Left hindlimb (tissue), 1 donor: ENCODE data around the gene HYDIN.
A peak's percentile ranks its signal among the peaks of the same experiment; 100 is the strongest.
"Not testable (repeated sequence)": the region's sequence is repeated elsewhere in the genome, so short reads cannot be mapped to it uniquely, and the experiment has no call there.

Experiments
- DNase-seq: peaks from one replicate; pipeline ENCODE4 v3.0.0-alpha.2; 2018

The HYDIN gene

GRCh38 chr16:70822734-70823133 is 407.8 kb downstream of the HYDIN start:
- DNase-seq: not testable (repeated sequence)

DNA sequence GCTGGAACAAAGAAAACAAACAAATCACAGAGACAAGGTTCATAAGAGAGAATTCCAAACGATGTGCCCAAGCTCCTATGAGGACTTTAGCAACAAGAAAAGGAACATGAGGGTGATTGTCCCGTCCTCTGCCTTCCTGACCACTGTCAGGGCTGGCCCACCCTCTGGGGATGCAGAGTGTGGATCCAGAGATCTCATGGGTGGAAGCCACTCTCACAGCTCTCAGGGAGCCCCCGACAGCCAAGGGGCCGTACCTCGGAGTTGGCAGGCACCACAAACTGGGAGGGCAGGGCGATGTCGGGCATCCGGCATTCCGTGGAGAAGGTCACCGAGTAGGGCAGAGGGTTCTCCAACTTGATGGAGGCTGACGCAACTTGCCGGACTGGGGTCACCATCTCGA is 412.4 kb downstream of the HYDIN start:
- not testable (repeated sequence) for DNase-seq

DNA sequence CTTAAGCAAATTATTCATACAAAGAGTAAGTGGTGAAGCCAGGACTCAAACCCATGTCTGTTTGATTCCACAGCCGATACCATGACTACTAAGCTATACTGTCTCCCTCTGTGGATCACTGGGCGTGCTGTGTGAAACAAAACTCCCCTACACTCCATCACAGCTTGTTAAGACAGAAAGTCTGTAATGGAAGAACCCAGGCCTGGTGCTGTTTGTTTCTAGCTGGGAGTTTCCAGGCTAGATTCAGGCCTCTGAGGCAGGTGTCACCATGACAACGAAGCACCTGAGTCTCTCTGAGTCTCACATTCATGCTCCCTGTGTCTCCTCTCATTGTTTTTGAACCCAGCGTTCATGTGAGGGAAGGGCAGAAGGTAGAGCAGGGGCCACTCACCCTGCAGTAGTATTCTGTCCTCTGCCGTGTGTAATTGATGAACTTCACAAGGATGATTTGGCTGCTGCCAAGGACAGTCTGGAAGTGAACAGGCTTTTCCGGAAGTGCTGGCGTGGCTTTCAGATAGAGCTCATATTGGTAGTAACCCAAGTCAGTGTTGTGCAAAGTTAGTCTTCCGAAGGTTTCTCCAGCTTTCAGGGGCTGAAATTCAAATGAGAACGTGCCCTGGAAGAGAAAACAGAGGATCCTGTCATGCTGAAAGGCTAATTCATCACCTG is 421.0 kb downstream of the HYDIN start:
- DNase-seq: no peak

DNA sequence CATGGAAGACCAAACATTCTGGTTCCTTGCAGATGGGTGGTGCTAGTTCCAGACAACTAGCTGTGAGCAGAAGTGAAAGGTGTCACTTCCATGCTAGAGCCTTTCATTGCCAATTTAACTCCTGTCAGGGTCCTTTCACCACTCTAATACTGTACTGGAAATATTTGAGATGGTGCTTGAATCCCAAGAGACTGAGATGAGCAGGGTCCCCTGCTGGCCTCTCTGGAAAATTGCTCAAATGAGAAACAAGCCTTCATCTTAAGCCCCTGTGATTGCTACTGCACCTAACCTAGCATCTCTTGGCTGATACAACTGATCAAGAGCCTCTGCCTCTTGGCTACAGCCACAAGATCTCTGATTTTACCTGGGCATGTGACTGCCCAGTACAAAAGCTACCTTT is 422.2 kb downstream of the HYDIN start:
- DNase-seq: no peak

DNA sequence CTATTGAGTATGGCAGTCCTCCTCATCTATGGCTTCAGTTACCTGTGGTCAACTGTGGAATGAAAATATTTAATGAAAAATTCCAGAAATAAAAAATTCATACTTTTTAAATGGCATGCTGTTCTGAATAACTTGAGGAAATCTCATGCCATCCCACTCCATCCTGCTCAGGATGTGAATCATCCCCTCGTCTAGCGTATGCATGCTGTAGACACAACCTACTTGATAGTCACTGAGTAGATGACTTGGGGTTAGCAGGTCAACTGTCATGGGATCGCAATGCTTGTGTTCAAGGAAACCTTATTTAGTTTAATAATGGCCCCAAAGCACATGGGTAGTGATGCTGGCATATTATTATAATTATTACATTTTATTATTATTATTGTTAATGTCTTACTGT is 424.7 kb downstream of the HYDIN start:
- DNase-seq: no peak

- DNase-seq: no peak
Observed at GRCh38 chr16:70805380-70805779, 425.1 kb downstream of the HYDIN start.

- no peak for DNase-seq
Observed at GRCh38 chr16:70804734-70805169, 425.8 kb downstream of the HYDIN start.

DNA sequence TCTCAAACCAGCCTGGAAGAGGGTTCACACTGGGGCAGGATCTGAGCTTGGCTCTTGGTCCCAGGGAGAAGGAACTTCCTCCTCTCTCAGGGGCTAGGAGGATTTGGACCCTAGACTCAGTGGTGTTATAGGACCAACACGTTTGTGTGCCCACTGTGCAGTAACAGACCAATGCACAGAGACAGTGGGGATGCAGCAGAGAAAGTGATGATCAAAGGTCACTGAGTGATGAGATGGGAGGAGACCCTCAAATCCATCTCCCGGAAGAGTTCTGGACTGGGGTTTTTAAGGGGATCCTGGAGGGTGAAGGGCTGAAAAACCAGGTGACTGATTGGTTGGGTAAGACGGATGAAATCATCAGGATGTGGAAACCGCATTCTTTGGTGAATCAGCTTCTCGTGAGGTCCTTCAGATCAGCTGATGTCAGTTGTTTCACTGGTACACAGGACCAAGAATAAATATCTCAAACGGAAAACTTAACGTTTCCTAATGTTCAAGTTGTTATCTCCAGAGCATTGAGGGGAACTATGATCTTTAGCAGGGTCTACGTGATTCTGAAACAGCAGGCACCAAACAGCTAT is 426.3 kb downstream of the HYDIN start:
- DNase-seq: no peak

DNA sequence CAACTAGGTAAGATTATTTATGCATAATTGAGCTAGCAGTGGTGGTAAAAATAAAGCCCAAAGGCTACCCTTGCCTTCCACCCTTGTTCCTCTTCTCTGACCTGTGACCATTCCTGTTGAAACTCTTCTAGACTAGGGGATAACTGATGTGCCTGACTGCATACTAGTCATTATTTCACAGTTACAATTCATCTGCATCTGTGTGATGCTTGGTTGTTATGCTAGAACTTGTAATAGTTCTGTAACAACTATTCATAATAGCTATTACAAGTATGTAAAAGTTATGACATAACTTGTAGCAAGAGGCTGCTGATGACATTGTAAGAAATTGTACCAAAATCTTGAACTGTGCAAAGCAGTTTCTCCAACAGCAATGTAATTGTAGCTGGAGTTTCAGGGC is 427.2 kb downstream of the HYDIN start:
- no peak for DNase-seq

GRCh38 chr16:70801611-70802010 is 428.9 kb downstream of the HYDIN start:
- no peak for DNase-seq

GRCh38 chr16:70800781-70801480 is 429.6 kb downstream of the HYDIN start, which contains the start of gene VAC14:
VAC14 (minus strand) TSS chr16:70801158; CDS start chr16:70800900, 258 bp downstream.
- DNase-seq: peak; percentile 85

DNA sequence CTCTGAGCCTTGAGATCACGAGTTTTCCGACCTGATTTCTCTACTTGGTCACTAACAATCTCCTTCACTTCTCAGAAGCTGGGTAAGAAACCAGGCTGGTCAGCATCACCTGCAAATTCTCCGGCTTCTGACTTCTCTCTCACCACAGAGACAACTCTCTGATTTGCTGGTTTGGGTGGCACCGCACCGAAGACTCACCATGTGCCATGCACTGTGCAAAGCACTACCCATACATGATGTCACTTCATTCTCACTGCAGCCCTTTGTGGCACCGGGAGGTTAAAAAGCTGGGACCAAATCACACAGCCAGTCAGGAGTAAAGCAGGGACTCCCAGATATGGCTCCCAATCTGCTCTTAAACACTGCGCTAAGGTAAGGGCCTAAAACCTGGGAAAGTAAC is 430.2 kb downstream of the HYDIN start:
- no peak for DNase-seq

DNA sequence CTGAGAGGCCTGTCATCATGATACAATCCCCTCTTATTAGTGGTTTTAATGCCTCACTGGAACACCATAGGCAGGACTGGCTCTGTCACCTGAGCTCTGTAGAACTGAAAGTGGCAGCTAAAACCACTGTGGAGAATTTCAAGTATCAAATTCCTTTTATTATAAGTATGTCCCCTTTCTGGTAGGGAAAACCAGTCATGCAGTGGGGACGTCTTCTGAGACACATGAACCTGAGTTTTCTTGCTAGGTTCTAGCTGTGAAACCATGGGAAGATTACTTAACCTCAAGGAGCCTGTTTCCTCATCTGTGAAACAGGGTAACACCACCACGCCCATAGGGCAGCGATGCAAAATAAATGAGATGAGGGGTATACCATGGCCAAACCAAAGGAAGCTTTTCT is 434.2 kb downstream of the HYDIN start:
- no peak for DNase-seq

- no peak for DNase-seq
Observed at GRCh38 chr16:70795296-70795912, 435.1 kb downstream of the HYDIN start.

DNA sequence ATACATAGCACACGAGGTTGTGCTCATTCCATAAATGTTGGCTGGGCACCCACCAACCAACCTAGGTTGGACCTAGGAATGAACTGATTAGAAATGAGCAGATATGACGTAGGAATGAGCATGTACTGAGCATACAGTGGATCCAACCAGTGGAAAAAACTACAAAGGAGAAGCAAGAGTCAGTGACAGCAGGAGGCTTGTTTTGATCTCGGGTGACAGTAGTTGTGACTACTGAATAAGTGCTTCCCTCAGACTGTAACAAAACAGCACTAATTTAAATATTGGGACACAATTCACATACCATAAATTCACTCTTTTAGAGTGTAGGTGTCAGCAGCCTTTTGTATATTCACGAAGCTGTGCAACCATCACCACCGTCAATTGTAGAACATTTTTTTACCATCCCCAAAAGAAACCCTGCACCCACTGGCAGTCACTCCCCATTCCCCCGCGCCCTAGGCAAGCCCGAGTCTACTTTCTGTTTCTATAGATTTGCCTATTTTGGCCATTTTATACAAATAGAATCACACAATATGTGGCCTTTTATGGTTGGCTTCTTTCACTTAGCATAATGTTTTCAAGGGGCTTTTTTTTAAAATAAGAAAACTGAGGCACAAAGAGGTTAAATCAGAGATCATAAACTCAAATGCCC is 436.5 kb downstream of the HYDIN start:
- DNase-seq: no peak

DNA sequence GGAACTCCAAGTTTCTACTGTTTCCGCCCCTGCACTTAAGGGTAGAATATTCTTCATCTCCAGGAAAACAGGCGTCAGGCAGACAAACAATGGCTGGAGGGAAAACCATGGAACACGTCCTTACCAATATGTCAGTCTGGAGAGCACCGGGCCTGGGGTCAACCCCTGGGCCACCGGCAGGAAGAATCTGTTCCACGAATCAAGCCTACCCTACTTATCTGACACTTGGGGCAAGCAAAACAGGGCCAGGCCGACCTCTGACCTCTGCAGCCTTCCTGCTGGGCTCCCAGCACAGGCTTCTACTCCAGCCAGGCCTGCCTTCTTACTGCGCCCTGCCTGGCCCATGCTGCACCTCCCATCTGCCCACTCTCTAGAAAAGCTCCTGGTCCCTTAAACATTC is 439.7 kb downstream of the HYDIN start:
- no peak for DNase-seq

GRCh38 chr16:70789595-70790447 is 440.7 kb downstream of the HYDIN start:
- DNase-seq: no peak

DNA sequence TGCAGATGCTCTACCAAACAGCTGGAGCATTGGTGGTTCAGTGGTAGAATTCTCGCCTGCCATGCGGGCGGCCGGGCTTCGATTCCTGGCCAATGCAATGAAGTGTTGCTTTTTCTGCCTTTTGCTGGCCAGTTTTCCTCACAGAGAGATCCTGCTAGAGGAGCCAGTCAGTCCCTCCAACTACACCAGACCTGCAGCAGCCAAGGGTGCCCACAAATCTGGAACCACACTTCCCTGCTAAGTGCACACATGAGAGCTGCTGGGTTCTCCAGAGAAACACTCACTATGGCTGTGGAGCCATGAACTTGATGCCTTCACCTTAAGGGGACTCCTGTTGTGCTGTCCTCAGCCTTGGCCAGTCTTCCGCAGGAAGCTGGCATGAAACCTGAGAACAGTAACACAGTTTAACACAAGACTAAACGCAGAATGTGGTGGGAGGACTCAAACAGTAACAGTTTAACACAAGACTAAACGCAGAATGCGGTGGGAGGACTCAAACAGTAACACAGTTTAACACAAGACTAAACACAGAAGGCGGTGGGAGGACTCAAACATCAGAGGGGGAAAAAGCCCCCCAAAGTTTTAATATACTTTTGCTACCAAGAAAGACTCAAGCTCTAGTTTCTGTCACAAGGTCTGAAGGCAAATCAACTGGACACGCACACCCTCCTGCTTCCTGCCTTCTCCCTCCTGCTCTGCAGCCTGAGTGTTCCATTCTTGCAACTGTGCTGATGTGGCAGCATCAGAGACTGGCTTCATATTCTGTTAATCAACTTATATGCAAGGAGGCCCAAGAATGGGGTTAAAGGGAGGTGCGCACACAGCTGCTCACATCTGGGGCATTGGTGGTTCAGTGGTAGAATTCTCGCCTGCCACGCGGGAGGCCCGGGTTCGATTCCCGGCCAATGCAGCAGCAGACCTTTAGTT is 441.6 kb downstream of the HYDIN start:
- DNase-seq: peak; percentile 86

- DNase-seq: no peak
Observed at GRCh38 chr16:70786020-70786755, 444.3 kb downstream of the HYDIN start.
